GM19099 (cell line): ENCODE data around the gene DPP9.
A peak's percentile ranks its signal among the peaks of the same experiment; 100 is the strongest.

ENCODE experiments used
- POLR2A ChIP-seq: IDR thresholded peaks from 3 replicates; pipeline ENCODE4 v1.6.1; 2011; ENCODE audit warnings: low read depth; ENCODE audit not compliant: insufficient read length; ENCODE audit errors: extremely low read depth

Gene DPP9

DNA sequence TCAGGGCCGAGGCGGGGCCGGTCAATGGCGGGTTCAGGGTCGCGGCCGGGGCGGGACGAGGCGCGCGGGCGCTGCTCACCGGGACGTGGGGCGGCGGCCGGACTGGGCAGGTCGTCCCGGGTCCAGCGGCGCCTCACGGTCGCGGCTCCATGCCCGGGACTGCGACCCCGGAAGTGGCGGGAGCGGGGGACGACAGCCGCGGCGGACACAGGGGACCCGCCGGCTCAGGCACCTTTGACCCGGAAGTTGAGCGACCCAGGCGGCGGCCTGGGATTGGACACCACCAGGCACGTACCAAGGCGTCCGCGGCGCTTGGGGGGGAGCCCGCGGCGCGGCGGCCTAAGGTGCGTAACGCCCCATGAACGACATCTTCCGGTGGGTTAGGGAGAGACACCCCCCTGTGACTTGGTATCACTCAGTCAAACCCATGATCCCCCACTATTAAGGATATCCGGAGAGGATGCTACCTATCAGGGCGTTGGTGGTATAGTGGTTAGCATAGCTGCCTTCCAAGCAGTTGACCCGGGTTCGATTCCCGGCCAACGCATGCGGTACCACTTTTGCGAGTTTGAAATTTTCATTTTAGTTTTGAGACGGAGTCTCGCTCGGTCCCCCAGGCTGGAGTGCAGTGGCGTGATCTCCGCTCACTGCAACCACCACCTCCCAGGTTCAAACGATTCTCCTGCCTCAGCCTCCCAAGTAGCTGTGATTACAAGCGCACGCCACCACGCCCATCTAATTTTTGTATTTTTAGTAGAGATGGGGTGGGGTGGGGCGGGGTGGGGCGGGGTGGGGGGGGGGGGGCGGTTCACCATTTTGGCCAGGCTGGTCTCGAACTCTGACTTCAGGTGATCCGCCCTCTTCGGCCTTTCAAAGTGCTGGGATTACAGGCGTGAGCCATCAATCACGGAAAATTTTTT is at the start of gene DPP9:
TSS of gene DPP9 (minus strand) at position 248 of the 920 bp plus-strand sequence. CDS start 3,936 bp downstream, outside the sequence.
- peak; percentile 74 for TF ChIP-seq POLR2A

DNA sequence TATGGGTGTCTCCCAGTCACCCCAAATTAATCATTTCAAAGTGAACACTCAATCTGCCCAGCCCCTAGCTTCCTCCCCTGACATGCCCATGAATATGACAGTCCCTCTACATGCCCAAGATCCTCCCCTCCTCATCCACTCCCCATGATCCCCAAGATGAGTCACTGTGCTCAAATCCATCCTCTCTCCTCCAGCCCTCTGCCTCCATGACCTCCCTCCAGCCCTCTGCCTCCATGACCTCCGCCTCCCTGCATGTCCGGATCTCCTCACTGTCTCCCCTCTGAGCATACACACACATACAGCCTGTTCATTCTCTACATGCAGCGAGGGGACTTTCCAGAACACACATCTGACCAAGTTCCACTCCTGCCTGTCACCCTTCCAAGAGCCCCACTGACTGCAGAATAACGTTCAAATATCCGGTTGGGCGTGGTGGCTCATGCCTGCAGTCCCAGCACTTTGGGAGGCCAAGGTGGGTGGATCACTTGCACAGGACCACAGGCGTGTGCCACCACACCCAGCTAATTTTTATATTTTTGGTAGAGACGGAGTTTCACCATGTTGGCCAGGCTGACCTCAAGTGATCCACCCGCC is 49.5 kb upstream of the DPP9 start:
- no peak for TF ChIP-seq POLR2A

DNA sequence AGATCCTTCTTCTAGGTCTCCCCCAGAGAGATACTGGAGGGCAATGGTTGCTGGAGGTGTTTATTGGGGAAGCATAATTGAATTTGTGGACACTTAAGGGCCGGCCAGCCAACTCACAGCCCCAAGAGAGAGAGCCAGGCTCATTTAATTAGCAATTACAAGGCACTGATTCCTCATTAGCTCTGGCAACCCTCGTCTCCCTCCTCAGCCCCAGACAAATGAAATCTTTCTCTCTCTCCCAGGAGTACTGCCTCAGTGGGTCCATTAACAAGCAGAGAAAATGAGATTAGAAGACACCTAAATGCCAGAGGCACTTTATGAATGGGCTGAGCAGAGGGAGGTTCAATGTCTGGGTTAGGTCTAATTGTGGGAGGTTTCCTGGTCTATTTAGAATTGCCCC is 48.9 kb upstream of the DPP9 start:
- TF ChIP-seq POLR2A: no peak

DNA sequence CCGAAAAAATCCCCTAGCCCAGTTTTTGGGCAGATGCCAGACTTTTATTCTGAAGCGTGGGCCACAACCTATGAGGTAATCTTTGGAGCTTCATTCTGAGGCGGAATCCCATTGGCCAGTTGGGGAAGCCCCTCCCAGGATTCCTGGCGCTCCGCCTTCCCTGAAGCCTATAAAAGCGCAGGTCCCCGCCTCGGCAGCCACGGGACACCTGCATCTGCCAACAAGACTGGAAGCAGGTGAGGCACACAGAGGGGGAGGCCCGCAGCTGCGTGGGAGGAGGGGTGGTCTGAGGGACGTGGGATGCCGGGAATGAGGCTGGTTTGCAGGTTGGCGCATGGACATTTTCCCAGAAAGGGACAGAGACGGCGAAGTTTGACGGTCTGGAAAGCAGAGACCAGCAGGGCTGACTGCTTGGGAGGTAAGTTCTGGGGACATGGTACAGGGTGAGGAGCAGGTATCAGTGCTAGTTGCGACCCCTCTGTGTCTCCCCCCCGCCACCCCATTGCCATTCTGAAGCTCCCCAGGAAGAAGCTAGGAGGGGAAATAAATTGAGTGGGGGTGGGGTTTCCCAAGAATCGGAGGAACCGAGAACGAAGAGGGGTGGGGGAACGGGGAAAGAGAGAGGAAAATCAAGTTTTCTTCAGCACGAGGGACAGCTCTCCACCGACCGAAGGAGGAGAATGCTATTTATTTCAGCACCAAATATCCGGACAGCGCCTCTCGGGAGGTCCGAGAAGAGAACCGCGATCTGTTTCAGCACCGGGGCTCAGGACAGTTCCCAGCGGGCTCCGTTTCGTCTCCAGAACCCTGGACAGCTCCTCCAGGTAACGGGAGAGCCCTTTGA is 45.5 kb upstream of the DPP9 start:
- no peak for TF ChIP-seq POLR2A

DNA sequence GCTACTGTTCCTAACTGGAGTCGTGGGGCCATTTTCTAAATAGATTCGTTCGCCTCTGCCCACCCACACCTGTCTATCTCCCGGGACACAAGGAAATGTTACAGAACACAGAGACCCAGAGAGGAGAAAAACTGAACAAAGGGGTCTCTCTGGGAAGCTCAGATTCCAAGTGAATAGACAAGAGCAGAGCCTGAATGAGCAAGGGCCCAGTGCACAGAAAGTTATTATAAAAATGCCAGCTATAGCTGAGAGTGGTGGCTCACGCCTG is 40.7 kb upstream of the DPP9 start:
- no peak for TF ChIP-seq POLR2A

DNA sequence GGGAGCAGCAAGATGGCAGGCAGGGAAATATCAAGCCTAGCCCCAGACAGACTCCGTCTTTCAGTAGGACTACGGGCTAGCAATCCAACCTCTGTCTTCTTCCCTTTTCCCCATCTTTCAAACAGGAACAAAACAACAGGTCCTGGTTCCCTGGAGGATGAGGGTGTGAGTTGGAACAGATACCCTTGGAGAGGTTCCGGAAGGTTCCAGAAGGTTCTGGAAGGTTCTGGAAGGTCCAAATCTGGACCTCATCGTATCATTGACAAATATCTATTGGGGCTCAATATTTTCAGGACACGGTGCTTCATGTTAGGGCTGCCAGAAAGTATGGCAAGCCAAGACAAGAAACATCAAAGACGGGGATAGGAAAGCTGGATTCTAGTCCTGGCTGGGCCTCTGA is 39.4 kb upstream of the DPP9 start:
- TF ChIP-seq POLR2A: no peak

DNA sequence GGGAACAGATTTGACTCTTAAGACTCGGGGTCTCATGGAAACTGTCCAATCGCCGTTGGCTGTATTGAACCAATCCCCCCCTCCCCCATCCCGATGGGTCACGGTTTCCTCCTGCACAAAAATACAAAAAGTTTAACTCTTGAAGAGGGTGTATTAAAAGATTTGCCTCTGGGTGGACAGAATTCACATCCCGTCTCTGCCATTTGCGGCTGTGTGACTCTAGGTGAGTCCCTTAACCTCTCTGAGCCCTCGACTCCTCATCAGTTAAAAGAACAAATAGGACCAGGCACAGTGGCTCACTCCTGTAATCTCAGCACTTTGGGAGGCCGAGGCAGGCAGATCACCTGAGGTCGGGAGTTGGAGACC is 36.6 kb upstream of the DPP9 start:
- TF ChIP-seq POLR2A: no peak

DNA sequence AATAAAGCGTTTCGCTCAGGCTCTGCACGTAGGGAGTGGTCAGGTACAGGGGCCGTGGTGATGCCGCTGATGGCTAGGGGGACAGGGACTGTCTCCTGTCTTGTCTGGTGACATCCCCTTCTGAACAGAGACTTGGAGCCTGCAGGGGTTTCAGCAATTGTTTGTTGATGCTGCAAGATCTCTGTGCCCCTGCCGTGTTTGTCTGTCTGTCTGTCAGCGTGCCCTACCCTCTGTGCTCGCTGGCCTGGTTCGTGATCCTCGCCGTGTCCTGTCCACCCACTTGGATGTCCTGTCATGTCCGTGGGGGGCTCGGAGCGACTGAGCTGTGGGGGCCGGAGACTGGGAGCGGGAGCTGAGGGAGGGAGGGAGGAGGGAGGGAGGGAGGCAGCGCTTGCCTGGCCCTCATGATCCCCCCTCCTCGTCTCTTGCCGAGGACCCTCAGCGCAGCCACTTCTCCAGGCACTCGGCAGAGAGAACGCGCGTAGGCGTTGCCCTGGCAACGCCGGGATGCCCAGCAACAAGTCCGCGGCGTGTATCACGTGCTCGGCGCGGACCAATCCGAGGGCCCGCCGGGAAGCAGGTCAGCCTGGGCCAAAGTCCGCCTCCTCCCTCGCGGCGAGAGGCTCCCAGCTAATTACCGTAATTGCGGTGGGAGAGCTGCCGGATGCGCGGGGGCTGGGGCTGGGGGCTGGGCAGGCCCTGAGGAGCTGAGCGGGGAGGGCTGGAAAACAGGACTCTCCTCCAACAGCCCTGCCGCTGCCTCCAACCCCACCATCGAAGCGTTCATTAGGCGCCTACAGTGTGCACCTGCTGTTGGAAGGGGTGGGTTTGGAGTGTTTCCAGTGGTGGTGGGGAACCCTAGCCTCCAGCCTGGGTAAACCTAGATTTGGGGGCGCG is 36.0 kb upstream of the DPP9 start:
- TF ChIP-seq POLR2A: no peak

DNA sequence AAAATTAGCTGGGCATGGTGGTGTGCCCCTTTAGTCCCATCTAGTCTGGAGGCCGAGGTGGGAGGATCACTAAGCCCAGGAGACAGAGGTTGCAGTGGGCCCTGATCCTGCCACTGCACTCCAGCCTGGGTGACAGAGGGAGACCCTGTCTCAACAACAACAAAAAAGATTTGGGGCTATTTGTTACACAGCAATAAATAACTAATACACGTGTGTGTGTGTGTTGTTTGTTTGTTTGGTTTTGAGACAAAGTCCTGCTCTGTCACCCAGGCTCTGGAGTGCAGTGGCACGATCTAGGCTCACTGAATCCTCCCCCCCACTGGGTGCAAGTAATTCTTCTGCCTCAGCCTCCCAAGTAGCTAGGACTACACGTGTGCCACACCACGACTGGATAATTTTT is 35.0 kb upstream of the DPP9 start:
- TF ChIP-seq POLR2A: no peak

DNA sequence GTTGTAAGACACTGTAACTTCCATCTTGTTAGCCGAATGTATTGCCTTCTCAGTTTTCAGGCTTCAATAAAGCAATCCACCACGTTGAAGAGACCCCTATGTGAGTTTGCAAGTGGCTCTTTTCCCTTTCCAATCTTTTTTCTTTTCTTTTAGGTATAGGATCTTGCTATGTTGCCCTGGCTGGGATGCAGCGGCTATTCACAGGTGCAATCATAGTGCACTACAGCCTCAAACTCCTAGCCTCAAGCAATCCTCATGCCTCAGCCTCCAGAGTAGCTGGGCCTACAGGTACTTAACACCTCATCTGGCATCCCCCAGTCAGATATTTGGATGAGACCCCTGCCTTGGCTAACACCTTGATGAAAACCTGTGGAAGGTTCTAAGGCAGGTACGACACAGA is 34.4 kb upstream of the DPP9 start:
- no peak for TF ChIP-seq POLR2A

DNA sequence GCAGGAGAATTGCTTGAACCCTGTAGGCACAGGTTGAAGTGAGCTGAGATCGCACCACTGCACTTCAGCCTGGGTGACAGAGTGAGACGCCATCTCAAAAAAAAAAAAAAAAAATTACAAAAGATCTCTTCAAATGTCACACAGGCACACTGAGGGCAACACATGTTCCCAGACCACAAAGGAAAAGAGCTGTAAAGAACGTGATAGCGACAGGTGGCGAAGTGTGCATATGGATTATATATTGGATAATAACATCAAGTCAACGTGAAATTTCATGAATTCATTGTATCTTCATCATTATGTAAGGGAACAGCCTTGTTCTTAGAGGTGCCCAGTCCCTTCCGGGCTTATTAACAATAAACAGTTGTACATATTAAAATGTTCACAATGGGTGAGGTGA is 31.8 kb upstream of the DPP9 start:
- TF ChIP-seq POLR2A: no peak

DNA sequence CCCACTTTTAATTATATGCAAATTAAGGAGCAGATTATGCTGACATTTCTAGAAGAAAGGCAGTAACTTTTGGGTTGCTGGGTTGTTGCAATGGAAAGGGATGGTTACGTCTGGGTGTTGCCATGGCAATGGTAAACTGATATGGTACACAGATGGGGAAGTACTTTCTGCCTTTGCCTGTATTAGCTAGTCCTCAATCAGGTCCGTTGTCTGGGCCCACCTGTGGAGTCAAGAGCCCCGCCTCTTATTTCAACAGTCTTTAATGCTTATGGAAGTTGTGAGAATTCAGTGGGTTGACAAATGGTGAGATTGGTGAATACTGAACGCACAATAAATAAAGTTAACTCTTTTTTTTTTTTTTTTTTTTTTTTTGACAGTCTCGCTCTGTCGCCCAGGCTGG is 30.6 kb upstream of the DPP9 start:
- TF ChIP-seq POLR2A: no peak

DNA sequence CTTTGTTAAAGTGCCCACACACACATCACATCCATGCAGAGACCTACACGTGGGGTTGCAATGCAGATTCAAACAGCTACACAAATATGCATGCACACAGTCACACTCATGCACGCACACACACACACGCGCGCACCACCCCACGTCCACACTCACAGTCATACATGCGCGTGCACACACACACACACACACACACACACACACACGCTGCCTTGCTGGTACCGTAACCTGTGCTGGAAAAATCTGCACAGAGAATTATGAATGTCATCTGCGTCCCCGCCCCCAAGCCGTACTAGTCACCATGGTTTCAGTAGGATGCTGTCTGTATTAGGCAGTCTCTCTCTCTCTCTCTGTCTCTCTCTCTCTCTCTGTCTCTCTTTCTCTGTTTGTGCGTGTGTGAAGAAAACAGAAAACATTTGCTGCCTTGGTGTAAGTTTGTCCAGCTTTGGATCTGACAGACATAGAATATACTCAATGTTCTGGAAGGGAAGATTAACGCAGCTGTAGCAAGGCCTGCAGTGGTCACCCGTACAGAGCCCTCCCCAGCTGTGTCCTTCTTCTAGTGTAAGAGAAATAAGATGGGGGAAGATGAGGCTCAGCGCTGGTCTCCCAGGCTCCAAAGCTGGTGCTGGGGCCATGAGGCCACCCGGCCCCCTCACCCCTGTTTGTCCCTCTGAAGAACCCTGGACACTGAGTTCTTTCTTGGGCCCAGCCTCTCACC is 26.4 kb upstream of the DPP9 start:
- TF ChIP-seq POLR2A: no peak

DNA sequence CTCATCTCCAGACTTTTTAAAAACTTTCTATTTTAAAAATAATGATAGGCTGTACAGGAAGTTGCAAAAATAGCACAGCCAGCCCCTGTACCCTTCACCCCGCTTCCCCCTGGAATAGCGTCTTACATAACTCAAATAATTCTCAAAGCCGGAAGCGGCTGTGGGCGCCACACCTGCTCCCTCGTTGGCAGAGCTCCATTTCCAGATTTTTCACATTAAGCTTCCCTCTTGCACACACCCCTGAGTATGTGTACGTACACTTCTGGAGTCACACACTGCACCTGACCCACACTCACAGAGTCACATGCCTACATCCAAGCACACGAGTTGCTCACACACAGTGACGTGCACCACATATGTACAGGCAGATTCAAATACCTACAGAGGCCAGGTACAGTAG is 24.9 kb upstream of the DPP9 start:
- no peak for TF ChIP-seq POLR2A
